ENCODE results near the gene EFNA1.
"Not testable (repeated sequence)": the region's sequence is repeated elsewhere in the genome, so short reads cannot be mapped to it uniquely, and the experiment has no call there.

Gene EFNA1

GRCh38 chr1:155160128-155160527 lies 32.5 kb downstream of the EFNA1 start:
- no peak for DNase-seq

DNA sequence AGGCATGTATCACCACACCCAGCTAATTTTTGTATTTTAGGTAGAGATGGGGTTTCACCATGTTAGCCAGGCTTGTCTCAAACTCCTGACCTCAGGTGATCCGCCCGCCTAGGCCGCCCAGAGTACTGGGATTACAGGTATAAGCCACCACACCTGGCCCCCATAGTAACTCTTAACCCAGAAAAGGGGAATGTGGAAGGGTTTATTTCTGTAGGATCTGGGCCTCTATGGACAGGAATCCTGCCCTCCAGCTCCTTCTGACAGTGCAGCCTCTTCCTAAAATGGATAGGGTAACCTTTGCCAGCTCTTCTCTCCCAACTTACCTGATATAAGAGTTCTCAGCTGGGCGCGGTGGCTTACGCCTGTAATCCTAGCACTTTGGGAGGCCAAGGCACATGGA lies 35.0 kb downstream of the EFNA1 start:
- DNase-seq = not testable (repeated sequence)

- DNase-seq = not testable (repeated sequence)
These were observed 36.1 kb downstream of the EFNA1 start for GRCh38 chr1:155163785-155164184.

DNA sequence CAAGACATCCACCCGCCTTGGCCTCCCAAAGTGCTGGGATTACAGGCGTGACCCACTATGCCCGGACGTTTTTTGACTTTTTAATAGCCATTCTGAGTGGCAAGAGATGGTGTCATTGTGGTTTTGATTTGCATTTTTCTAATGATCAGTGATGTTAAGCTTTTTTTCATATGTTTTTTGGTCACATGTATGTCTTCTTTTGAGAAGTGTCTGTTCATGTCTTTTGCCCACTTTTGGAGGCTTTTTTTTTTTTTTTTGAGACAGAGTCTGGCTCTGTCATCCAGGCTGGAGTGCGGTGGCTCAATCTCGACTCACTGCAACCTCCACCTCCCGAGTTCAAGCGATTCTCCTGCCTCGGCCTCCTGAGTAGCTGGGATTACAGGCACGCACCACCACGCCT lies 36.9 kb downstream of the EFNA1 start:
- DNase-seq = not testable (repeated sequence)

DNA sequence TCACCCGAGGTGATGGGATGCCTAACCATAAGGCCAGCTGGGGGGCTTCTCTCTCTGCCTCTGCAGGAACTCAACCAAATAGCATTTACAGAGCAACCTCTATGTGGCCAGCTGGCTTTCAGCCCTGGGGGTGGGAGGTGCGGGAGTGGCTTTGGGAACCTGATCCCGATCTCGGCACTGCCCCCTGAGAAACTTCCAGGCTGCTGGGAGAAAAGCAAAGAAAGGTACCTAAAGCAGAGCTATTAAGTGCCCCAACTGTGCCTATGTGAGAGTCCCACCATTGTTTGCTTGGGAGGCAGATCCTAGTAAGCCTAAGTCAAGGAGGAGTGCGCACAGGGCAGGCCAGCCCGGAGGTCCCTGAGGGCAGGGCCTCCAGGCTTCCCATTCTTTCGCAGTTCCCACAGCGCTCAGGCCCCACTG lies 38.4 kb downstream of the EFNA1 start:
- no peak for DNase-seq

GRCh38 chr1:155166471-155167165 lies 38.9 kb downstream of the EFNA1 start:
- DNase-seq = no peak

DNA sequence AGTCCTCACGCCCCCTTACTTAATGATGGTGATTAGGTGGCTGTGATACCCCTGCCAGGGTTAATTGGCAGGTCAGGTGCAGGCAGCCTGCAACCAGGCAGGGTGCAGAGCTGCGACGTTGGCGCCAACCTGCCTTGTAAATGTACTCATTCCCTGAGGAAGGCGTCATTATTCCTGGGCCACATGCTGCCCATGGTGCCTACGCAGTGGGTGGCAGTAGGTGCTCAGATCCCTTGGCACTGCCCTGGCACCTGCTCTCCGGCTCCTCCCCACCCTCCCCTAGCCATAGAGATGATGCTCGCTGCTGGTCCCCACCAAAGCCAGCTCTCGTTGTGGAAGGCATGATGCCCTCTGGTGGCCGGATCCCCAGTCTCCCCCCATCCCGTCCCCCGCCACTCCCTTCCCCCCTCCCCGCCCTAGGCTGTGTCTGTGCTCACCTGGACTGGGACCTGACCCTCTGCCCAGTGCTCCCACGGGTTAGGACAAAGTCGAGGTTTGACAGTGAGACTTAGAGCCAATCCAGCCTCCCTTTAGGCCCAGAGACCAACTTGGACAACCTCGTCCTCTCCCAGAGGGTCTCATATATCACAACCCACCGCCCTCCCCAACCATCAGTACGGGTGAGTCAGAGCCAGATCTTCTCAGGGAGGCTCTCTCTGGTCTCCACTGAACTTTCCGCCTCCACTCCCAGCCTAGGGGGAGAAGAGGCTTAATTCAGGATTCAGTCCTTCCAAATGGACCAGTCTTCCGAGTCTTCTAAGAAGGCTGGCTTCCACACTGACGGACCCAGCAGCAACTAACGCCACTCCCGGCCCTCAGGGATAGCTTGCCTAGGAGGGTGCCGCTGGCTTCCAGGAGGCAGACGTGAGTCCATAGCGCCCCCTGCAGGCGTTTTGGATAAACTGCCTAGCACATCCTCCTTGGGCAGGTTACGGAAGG lies 39.8 kb downstream of the EFNA1 start:
- DNase-seq = peak; percentile 77

DNA sequence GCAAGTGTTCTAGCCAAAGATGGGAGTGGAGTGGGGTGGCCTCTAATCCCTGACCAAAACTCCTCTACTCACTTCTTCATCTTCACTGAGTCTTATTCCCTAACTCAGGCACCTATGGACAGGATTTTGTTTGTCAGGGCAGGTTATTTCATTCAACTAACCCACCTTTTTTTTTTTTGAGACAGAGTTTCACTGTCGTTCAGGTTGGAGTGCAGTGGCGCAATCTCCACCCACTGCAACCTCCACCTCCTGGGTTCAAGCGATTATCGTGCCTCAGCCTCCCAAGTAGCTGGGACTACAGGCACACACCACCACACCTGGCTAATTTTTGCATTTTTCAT lies 40.4 kb downstream of the EFNA1 start:
- DNase-seq = not testable (repeated sequence)

GRCh38 chr1:155168456-155169210 lies 41.0 kb downstream of the EFNA1 start:
- DNase-seq = no peak

- DNase-seq = no peak
These were observed 41.9 kb downstream of the EFNA1 start for GRCh38 chr1:155169541-155169940.

GRCh38 chr1:155170101-155170785 lies 42.6 kb downstream of the EFNA1 start:
- no peak for DNase-seq

- DNase-seq = no peak
These were observed 43.1 kb downstream of the EFNA1 start for GRCh38 chr1:155170806-155171205.

DNA sequence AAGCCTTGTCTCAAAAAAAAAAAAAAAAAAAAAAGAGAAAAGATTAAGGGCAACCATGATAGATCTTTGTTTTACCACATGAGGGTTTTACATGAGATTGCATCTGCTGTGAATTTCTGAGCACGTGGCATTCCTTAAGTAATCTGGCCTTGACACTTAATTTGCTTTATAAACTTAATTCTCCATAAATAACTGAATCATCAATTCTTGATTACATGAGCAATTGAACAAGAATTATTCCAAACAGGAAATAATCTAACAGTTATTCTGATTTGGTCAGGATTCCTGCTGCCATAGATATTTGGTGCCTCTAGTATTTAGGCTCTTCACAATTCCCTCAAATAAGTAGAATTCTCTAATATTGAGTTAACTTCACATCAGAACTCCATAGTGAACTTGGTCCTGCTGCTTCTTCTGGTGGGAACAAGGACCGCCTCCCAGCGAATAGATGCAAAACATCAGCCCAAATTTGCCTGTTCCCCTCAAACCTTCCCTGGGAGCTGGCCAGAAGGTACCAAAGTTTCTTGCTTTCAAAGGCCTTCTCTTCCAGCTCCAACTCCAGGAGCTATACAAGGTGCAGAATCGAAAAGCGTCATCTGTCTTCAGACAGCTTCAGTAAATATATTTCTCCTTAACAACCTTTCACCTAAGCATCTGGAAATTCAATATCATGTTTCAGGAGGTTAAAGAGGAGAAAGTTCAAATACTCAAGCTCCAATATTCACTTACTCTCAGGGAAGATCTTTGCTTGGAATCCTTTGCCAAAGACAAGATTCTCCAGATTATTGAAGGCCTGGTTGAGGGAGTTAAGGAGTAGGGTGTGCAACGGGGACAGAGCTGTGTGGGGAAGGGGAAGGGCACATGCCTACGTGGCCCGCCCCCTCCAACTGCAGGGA lies 44.4 kb downstream of the EFNA1 start:
- DNase-seq = no peak

GRCh38 chr1:155172732-155173477 lies 45.2 kb downstream of the EFNA1 start, which contains the start of gene KRTCAP2:
Gene KRTCAP2 (minus strand): TSS chr1:155173304. CDS start chr1:155173224, 80 bp downstream.
- DNase-seq = peak; percentile 93

- DNase-seq = peak; percentile 65
These were observed 46.0 kb downstream of the EFNA1 start, which contains the start of gene TRIM46 for GRCh38 chr1:155173478-155174323. Gene TRIM46 (plus strand): TSS chr1:155173849. CDS start chr1:155173967, 118 bp downstream.

GRCh38 chr1:155174324-155175280 lies 46.9 kb downstream of the EFNA1 start:
- DNase-seq = peak; percentile 21

- no peak for DNase-seq
These were observed 47.7 kb downstream of the EFNA1 start for GRCh38 chr1:155175281-155175926.

DNA sequence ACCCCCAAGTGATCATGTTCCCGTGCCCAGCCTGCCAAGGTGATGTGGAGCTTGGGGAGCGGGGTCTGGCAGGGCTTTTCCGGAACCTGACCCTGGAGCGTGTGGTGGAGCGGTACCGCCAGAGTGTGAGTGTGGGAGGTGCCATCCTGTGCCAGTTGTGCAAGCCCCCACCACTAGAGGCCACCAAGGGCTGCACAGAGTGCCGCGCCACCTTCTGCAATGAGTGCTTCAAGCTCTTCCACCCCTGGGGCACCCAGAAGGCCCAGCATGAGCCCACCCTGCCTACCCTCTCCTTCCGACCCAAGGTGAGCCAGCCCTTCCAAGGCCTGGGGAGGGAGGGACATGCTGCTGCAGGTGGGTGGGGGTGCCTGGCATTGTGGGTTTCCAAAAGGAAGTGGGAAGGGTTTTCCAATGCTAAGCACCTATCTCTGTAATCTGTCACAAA lies 48.3 kb downstream of the EFNA1 start:
- no peak for DNase-seq
